Right lobe of liver (tissue), 6 donors: Measurements from ENCODE around the gene LRRFIP2. TPM values are rescaled to one million over a fixed set of nuclear protein-coding genes. Genes with fewer than 3 reads are reported as not detected.

ENCODE experiments used
- ATAC-seq, 4 donors: fragments of 200-7000 bp; cut with Tn5 transposase; one replicate each; pipeline ENCODE4 v1.9.1; 2020; ENCODE audit warnings: mild to moderate bottlenecking in 4 of 4, moderate library complexity in 4 of 4
- DNase-seq, 3 donors: peaks; one replicate each; pipeline ENCODE4 v3.0.0-alpha.2; 2020
- H3K27ac ChIP-seq, 3 donors: fragments of 200-600 bp; one replicate each; pipeline ENCODE4 v1.8.0; 2022
- H3K27me3 ChIP-seq, 2 donors: fragments of 200-600 bp; one replicate each; pipeline ENCODE4 v1.8.0; 2022
- H3K36me3 ChIP-seq, 4 donors: fragments of 200-600 bp; sonication (generic) in 1 of 4; one replicate each; pipeline versions ENCODE4 v1.5.1 to v1.8.0; 2017 to 2022; ENCODE audit warnings: control low read depth in 1 of 4
- H3K4me1 ChIP-seq, 4 donors: fragments of 200-600 bp; sonication (generic) in 1 of 4; one replicate each; pipeline versions ENCODE4 v1.5.1 to v1.8.0; 2017 to 2022; ENCODE audit warnings: control low read depth in 1 of 4
- H3K4me3 ChIP-seq, 3 donors: fragments of 200-600 bp; one replicate each; pipeline ENCODE4 v1.8.0; 2022
- H3K9me3 ChIP-seq, 4 donors: fragments of 200-600 bp; sonication (generic) in 1 of 4; one replicate each; pipeline versions ENCODE4 v1.5.1 to v1.8.0; 2017 to 2022; ENCODE audit warnings: control low read depth in 1 of 4
- CTCF ChIP-seq, 4 donors: fragments of 200-600 bp in 3 of 4; fragments of 450-650 bp in 1 of 4; IDR thresholded peaks; one replicate each; pipeline versions ENCODE4 v1.5.1 to v1.8.0; 2016 to 2022; ENCODE audit warnings: antibody characterized with exemption in 4 of 4, mild to moderate bottlenecking in 2 of 4
- POLR2A ChIP-seq: fragments of 450-650 bp; IDR thresholded peaks from one replicate; pipeline ENCODE4 v1.6.1; 2017; ENCODE audit warnings: antibody characterized with exemption, mild to moderate bottlenecking
- WGBS: methylation state at CpG from one replicate; pipeline ENCODE4 v1.1.6; 2018; ENCODE audit warnings: low coverage, low lambda C conversion rate; ENCODE audit not compliant: insufficient coverage; ENCODE audit errors: missing lambda C conversion rate; 5-methylcytosine and 5-hydroxymethylcytosine counted together
- intact Hi-C, 2 donors: fragments of 100-400 bp; cut with DNase I; formaldehyde crosslinking; loops; one replicate each; pipeline versions ENCODE4 v1.11.2 to v1.14.1; 2022
- total RNA-seq, 6 experiments: library from RNA; depleted of rRNA in 2 of 6; stranded (reverse); fragments of >200 nt in 2 of 6; fragmentation: NEBNext Ultra II Directional in 3 of 6; extraction: Animal tissue kit (Norgen Biotek cat#: 25700) in 3 of 6; gene quantifications; one replicate each; pipeline versions ENCODE4 v1.1.0 to v1.2.4, GENCODE V29; 2016 to 2023
- donor health status: DM: no; HTN: yes; CAD: no.
- donor health status: DM: no; HTN: no; CAD: no.
- donor health status: DM: no; HTN: no; CAD: no.
- donor health status: DM: no; HTN: yes; CAD: no.
- donor health status: DM: no; HTN: yes; CAD: no.

LRRFIP2 gene
- total RNA-seq, 6 experiments from 2014 or later = 32.8 to 46.1 (median 39.6) TPM

- no peak overlapping the region for H3K27ac ChIP-seq
- no peak for DNase-seq
Observed at GRCh38 chr3:37155782-37156181, 18.6 kb downstream of the LRRFIP2 start.

GRCh38 chr3:37154668-37155314 is 19.6 kb downstream of the LRRFIP2 start:
- H3K4me1 ChIP-seq = peaks cover 0 to 5% (median 0%) of the 10 kb centered on the region in 4 donors
- DNase-seq (no peak), ATAC-seq (no peak)
- H3K27me3 ChIP-seq = no peaks in the 10 kb centered on the region
- 73% methylated on average over 2 of the region's 2 CpGs for WGBS
- TF ChIP-seq POLR2A = no peak
- TF ChIP-seq CTCF (IDR thresholded peaks at IDR 0.05) = no peak
- H3K36me3 ChIP-seq = peaks cover 0 to 6% (median under 1%) of the 10 kb centered on the region in 4 donors
- H3K27ac ChIP-seq = no peak overlapping the region
- H3K9me3 ChIP-seq = no peaks in the 10 kb centered on the region
- H3K4me3 ChIP-seq = no peak overlapping the region
- intact Hi-C loops = no loop called here

More at GRCh38 chr3:37155782-37156181, 18.6 kb downstream of the LRRFIP2 start:
- peaks cover 0 to 5% (median 0%) of the 10 kb centered on the region in 4 donors for H3K4me1 ChIP-seq
- no peak for ATAC-seq
- TF ChIP-seq POLR2A (no peak), CTCF (IDR thresholded peaks at IDR 0.05) (no peak)
- no peaks in the 10 kb centered on the region for H3K27me3 ChIP-seq
- intact Hi-C loops = no loop called here
- H3K9me3 ChIP-seq = no peaks in the 10 kb centered on the region
- H3K4me3 ChIP-seq = no peak overlapping the region
- peaks cover 0 to 6% (median 3%) of the 10 kb centered on the region in 4 donors for H3K36me3 ChIP-seq
- WGBS = 93% methylated on average over 7 of the region's 8 CpGs

- no peaks in the 10 kb centered on the region for H3K9me3 ChIP-seq
- no peaks in the 10 kb centered on the region for H3K27me3 ChIP-seq
- H3K4me1 ChIP-seq = peaks cover 0 to 34% (median 9%) of the 10 kb centered on the region in 4 donors
- H3K36me3 ChIP-seq = peaks cover 0 to 6% (median 0%) of the 10 kb centered on the region in 4 donors
- no peak for DNase-seq
- no peak overlapping the region for H3K27ac ChIP-seq
- ATAC-seq = no peak
- intact Hi-C loops = no loop called here
- TF ChIP-seq CTCF (IDR thresholded peaks at IDR 0.05) = no peak
- TF ChIP-seq POLR2A = no peak
- no peak overlapping the region for H3K4me3 ChIP-seq
- 88% methylated on average over 1 of the region's 1 CpG for WGBS
Observed at GRCh38 chr3:37150621-37151020, 23.8 kb downstream of the LRRFIP2 start.

- Histone ChIP-seq H3K4me1 (peaks cover 0 to 45% (median 12%) of the 10 kb centered on the region in 4 donors), H3K27me3 (no peaks in the 10 kb centered on the region), H3K4me3 (no peak overlapping the region), H3K27ac (no peak overlapping the region), H3K9me3 (no peaks in the 10 kb centered on the region), H3K36me3 (peaks cover 0 to 6% (median 0%) of the 10 kb centered on the region in 4 donors)
- WGBS = 48% methylated on average over 4 of the region's 4 CpGs
- peak in 1 of 3 donors; percentile 63 for DNase-seq
- no peak for TF ChIP-seq POLR2A
- TF ChIP-seq CTCF (IDR thresholded peaks at IDR 0.05) = no peak
- intact Hi-C loops = no loop called here
- no peak for ATAC-seq
Observed at GRCh38 chr3:37149257-37149656, 25.1 kb downstream of the LRRFIP2 start.
